ENCODE measurements around the gene HSPA8. TPM values are rescaled to one million over a fixed set of nuclear protein-coding genes. Genes with fewer than 3 reads are reported as not detected.

HSPA8 gene
- total RNA-seq, 2 donors from 2014 or later: 799 to 842 TPM

DNA sequence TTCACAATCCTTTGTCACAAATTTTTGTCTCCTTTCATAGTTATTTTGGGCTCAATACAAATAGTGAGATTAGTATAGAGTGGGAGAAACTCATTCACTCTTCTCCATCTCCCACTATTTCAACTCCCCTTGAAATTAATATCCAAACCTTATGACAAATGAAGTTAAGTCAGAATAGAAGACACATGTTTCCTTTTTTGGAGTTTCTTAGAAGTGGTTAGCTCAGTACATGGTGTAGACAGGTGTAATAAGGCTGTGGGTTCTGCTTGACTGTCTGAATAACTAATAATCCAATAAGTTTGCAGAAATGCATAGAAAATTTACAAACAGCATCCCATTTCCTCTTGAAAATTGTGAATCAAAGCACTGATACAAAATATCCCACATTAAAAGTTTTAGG, 10.8 kb upstream of the HSPA8 start:
- intact Hi-C loops (cut with DNase I): no loop called here
- Histone ChIP-seq H3K4me1 (replicated peaks) (no peaks in the 10 kb centered on the region), H3K9me3 (no peaks in the 10 kb centered on the region), H3K36me3 (no peaks in the 10 kb centered on the region), H3K4me3 (no peak overlapping the region), H3K27ac (no peak overlapping the region), H3K27me3 (replicated peaks; ENCODE audit: insufficient read depth) (no peaks in the 10 kb centered on the region)
- DNase-seq (ENCODE audit: low spot score): no peak
- TF ChIP-seq POLR2AphosphoS5 (IDR thresholded peaks at IDR 0.05) (no peak), POLR2A (IDR thresholded peaks at IDR 0.05) (no peak)
- TF ChIP-seq, protein P1, sequence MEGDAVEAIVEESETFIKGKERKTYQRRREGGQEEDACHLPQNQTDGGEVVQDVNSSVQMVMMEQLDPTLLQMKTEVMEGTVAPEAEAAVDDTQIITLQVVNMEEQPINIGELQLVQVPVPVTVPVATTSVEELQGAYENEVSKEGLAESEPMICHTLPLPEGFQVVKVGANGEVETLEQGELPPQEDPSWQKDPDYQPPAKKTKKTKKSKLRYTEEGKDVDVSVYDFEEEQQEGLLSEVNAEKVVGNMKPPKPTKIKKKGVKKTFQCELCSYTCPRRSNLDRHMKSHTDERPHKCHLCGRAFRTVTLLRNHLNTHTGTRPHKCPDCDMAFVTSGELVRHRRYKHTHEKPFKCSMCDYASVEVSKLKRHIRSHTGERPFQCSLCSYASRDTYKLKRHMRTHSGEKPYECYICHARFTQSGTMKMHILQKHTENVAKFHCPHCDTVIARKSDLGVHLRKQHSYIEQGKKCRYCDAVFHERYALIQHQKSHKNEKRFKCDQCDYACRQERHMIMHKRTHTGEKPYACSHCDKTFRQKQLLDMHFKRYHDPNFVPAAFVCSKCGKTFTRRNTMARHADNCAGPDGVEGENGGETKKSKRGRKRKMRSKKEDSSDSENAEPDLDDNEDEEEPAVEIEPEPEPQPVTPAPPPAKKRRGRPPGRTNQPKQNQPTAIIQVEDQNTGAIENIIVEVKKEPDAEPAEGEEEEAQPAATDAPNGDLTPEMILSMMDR (IDR thresholded peaks at IDR 0.05): no peak

GRCh38 chr11:123072332-123072761, 10.4 kb upstream of the HSPA8 start:
- Histone ChIP-seq H3K36me3 (no peaks in the 10 kb centered on the region), H3K27ac (no peak overlapping the region), H3K4me3 (no peak overlapping the region), H3K9me3 (no peaks in the 10 kb centered on the region), H3K27me3 (replicated peaks; ENCODE audit: insufficient read depth) (no peaks in the 10 kb centered on the region), H3K4me1 (replicated peaks) (no peaks in the 10 kb centered on the region)
- WGBS: 39% methylated on average over 2 of the region's 2 CpGs
- peak; percentile 42 for TF ChIP-seq POLR2AphosphoS5 (IDR thresholded peaks at IDR 0.05)
- TF ChIP-seq, protein P1 (IDR thresholded peaks at IDR 0.05): no peak
- intact Hi-C loops (cut with DNase I): no loop called here
- peak; percentile 58 for DNase-seq (ENCODE audit: low spot score)

- no peaks in the 10 kb centered on the region for H3K27me3 ChIP-seq (replicated peaks; ENCODE audit: insufficient read depth)
- no peak for TF ChIP-seq POLR2AphosphoS5 (IDR thresholded peaks at IDR 0.05)
- TF ChIP-seq POLR2A (IDR thresholded peaks at IDR 0.05): no peak
- TF ChIP-seq, protein P1 (IDR thresholded peaks at IDR 0.05): no peak
- no peaks in the 10 kb centered on the region for H3K9me3 ChIP-seq
- H3K4me1 ChIP-seq (replicated peaks): no peaks in the 10 kb centered on the region
- 58% methylated on average over 5 of the region's 5 CpGs for WGBS
- peak overlapping the region; percentile 13 to 25 for H3K27ac ChIP-seq
- DNase-seq (ENCODE audit: low spot score): no peak
- intact Hi-C loops (cut with DNase I): no loop called here
- no peak overlapping the region for H3K4me3 ChIP-seq
- H3K36me3 ChIP-seq: no peaks in the 10 kb centered on the region
Measured at GRCh38 chr11:123069908-123070821, 8.2 kb upstream of the HSPA8 start.

- no peak for TF ChIP-seq POLR2AphosphoS5 (IDR thresholded peaks at IDR 0.05)
- no peak for TF ChIP-seq POLR2A (IDR thresholded peaks at IDR 0.05)
- TF ChIP-seq, protein P1 (IDR thresholded peaks at IDR 0.05): no peak
- Histone ChIP-seq H3K36me3 (no peaks in the 10 kb centered on the region), H3K4me3 (no peak overlapping the region), H3K27ac (no peak overlapping the region), H3K9me3 (no peaks in the 10 kb centered on the region), H3K4me1 (replicated peaks) (no peaks in the 10 kb centered on the region), H3K27me3 (replicated peaks; ENCODE audit: insufficient read depth) (no peaks in the 10 kb centered on the region)
- no peak for DNase-seq (ENCODE audit: low spot score)
- WGBS: 99% methylated on average over 2 of the region's 2 CpGs
- intact Hi-C loops (cut with DNase I): no loop called here
Measured at GRCh38 chr11:123065621-123066020, 3.7 kb upstream of the HSPA8 start.
